HUDEP-2 (cell line): ENCODE data around the gene LSM14B.

Experiments
- DNase-seq, 76 experiments: peaks; one replicate each; lab custom pipeline; 2025; ENCODE audit not compliant: unreplicated experiment in 76 of 76; lab: John Stamatoyannopoulos, UW

The LSM14B gene

DNA sequence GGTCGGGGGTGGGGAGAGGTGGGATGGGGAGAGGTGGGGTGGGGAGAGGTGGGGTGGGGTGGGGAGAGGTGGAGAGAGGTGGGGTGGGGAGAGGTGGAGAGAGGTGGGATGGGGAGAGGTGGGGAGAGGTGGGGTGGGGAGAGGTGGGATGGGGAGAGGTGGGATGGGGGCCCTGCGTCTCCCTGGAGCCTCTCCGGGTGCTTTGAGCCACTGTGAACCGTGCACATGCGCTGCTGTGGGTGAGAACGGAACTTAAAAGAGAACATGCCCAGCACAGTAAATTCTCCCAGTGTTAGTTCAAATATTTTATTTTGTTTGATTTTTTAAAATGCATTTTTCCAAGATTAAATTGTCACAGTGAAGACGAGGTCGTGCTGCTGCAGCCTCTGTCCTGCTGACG is 38.0 kb downstream of the LSM14B start:
- no peak for DNase-seq

DNA sequence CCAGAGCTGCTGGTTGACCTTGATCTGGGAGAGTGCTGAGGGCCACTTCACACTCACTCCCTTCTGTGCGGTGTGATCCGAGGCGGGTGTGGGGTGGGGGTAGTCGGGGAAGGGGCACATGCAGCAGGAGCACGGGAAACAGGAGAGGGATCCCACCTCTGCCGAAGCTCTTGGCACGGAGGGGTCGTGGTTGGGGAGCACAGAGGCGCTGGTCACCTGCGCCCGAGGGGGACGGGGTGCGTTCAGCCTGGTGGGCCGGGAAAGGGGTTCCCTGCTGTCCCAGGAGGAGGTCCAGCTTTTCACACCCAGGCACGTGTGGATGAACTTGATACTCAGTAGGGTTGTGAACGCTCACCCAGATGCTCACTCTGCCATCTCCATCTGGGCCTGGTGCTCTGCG is 38.6 kb downstream of the LSM14B start:
- DNase-seq, result no peak

DNA sequence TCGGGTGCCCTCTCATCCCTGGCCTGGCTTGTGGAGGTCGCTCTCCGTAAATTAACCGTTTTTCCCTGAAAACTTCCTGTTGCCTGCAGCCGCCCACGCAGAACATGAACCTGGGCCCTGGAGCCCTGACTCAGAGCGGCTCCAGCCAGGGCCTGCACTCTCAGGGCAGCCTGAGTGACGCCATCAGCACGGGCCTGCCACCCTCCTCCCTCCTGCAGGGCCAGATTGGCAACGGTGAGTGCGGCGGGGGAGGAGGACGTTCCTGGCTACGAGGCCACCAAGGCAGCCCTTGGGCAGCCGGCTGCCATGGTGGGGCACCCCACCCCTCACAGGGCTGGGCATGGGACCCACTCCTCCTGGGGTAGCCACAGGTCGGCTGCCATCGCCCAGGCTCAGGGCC is 39.1 kb downstream of the LSM14B start:
- no peak for DNase-seq

DNA sequence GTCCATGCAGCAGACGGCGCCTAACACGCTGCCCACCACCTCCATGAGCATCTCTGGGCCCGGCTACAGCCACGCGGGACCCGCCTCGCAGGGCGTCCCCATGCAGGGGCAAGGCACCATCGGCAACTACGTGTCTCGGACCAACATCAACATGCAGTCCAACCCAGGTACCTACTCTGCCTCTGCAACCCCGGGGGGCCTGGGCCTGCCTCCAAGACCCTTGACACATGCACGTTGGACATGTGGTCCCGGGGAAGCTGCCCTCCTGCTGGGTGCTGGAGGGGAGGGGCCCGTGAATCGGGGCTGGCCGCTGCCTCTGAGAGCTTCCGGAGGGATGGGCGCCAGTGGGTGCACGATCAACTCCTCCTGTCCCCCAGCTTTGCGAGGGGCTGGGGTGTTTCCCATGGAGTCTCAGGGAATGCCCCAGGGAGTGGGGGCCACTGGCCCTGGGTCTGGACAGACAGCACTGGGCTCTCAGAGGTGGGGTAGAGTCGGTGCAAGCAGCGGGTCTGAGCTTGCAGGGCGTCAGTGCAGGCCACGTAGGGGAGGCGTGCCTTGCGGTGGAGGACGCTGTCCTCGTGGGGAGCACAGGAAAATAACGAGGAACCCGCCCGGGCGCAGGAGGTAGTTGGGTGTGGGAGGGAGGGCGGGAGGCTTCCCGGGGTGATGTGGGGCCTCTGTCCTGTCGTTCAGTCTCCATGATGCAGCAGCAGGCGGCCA is 40.6 kb downstream of the LSM14B start:
- DNase-seq, result no peak

DNA sequence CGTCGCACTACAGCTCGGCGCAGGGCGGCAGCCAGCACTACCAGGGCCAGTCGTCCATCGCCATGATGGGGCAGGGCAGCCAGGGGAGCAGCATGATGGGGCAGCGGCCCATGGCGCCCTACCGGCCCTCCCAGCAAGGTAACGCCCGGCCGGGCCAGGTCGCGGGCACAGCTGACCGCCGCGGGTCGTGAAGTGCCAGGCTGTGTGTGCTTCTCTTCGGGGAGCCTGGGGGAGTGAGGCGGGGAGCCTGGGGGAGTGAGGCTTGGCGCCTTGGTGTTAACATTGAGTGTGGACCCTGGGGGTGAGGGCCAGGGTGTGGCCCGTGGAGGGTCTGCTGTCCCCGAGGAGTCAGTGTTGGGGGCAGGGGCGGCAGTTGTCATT is 41.2 kb downstream of the LSM14B start:
- DNase-seq, result no peak

DNA sequence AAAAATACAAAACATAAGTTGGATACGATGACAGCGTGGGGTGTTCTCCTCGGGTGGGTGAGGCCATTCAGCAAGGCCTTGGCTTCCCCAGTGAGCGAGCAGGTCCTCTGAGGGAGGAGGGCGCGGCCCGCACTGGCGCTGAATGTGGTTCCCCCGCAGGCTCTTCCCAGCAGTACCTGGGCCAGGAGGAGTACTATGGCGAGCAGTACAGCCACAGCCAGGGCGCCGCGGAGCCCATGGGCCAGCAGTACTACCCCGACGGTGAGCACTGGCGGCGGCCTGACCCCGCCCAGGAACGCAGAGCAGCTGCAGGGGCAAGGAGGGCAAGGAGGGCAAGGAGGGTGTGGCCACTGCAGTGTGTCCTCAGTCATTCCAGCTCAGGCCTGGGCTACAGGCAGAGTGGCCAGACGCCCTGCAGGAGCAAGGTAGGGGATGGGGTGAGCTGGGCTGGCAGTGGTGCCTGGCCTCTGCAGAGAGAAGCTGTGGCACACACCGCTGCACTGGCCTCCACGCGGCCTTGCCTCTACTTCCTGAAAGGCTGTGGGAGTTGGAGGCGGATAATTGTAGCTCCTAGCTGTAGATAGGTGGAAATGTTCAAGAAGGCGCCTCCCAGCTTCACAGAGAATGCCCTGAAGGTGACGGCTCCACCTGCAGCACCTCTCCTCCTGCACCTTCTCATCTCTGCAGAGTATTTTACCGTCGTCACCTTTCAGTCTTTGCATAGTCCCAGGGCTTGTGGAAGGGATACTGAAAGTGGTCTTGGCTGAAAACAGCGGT is 41.9 kb downstream of the LSM14B start:
- no peak for DNase-seq

DNA sequence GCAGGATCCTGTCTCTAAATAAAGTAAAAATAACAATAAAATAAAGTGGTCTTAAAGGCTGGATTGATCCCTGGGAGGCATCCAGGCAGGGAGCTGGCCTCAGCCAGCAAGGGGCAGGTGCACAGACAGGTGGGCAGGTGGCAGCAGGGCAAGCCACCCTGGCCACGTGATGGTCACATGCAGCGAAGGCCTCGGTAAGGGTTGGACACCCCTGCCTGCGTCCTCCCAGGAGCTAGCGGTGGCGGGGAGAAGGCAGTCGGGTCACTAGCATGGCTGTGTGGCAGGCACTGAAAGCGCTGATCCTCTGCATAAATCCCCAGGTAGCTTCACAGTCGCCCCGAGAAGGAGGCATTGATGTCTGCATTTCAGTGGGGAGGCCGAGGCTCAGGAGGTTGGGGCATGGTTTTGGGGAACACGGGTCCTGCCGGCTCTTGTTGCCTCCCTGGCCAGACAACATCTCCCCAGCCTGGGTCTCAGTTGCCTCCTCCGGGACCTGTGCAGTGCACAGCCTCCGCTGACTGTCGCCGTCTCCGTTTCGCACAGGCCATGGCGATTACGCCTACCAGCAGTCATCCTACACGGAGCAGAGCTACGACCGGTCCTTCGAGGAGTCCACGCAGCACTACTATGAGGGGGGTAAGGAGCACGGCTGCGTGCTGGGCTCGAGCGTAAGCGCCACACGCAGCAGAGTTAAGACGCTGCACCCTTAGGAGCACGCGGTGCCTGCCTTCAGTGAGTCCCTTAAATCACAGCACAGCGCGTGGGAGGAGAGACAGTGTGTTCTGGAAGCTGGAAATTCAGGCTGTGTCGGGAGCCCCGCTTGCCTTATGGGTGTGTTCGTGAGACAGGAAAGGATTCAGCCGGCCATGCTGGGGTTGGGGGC is 42.8 kb downstream of the LSM14B start:
- DNase-seq, result no peak

DNA sequence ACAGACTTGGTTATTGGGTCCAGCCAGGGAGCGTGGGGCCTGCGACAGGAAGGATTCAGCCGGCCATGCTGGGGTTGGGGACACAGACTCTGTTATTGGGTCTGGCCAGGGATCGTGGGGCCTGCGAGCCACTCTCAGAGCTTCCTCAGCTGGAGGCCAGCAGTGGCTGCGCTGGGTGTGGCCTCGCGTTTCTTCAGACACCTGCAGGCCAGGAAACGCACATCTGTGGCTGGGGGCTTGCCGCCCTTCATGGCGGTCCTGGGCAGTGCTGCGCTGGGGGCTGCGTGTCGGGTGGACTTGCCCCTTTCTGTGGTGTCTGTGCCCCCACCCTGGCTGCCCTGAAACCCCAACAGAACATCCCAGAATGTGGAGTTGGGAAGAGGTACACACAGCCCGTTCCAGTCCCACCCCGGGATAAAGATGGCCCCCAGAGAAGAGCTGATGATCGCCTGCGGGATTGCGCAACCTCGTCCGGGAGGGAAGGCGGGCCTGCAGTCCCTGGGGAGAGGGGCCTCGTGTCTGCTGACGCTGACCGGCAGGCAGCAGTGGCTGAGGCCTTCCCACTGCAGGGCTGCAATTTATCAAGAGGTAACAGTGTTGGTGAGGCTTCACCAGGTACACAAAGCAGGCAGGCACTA is 43.6 kb downstream of the LSM14B start:
- DNase-seq, result no peak

DNA sequence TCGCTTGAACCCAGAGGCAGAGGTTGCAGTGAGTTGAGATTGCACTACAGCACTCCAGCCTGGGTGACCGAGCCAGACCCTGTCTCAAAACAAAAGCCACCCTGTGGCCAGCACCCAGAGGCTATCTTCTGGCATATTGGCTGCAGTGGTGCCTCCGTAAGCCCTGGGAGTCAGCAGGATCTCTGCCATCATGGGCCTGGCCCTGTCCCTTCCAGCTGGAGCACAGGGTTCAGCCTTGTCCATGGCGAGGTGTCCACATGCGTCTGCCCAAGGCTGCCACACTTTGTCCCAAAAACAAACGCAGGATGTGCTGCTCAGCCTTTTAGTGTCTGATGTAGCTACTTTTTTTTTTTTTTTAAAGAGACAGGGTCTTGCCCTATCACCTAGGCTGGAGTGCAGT is 45.2 kb downstream of the LSM14B start:
- DNase-seq, result no peak

DNA sequence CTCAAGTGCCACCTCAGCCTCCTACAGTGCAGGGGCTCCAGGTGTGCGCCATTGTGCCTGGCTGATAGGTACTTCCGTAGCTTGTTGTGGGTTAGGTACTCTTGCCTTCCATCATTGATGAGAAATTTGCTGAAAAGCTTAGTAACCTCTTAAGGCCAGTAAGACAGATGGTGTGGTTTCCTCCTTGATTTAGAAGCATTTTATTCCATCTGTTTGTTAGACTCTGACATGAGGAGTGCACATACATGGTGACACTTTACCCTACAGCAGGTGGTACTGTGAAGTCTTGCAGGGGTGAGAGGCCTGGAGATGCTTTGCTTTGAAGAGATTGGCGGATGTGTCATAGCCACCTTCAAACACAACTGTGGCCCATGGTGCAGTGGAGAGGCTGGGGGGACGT is 45.8 kb downstream of the LSM14B start:
- no peak for DNase-seq

DNA sequence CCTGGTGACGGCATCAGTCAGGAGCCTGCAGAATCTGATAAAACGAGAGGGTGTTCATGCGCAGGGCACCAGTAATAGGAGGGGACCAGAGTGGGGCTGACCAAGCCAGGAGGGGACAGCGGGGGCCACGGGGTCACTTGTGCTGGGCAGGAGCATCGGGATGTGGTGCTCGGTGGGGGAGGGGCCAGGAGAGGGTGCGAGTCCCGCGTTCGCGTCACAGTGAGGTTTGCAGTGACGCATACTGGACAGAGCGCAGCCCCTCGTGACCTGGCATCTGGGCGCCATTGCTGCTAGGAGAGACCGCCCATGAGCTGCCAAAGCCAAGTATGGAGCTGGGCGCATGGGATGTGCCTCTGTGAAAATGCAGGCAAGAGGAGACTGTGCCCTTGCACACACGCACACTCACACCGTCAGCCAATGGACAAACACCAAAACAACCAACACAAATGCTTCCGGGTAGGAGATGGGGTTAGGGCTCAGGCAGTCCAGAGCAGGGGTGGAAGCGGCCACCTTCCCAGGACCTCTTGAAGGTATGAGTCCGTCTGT is 46.7 kb downstream of the LSM14B start:
- no peak for DNase-seq

DNA sequence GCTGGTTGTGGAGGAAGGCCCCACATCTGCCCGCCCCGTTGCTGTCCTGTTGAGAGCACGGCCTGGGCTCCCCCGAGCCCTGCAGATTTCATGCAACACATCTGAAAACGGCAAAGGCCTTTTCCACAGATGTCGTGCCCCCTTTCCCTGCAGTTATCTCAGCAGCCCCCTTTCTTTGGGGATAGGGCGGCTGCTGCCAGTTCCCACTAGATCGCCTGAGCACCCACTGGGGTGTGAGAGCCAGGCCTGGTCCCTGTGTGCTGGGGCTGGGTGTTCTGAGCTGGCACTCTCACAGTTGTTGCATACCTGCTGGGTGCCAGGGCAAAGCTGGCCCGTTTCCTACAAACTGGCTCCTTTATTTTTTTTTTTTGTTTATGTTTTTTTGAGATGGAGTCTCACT is 48.3 kb downstream of the LSM14B start:
- DNase-seq, result no peak

DNA sequence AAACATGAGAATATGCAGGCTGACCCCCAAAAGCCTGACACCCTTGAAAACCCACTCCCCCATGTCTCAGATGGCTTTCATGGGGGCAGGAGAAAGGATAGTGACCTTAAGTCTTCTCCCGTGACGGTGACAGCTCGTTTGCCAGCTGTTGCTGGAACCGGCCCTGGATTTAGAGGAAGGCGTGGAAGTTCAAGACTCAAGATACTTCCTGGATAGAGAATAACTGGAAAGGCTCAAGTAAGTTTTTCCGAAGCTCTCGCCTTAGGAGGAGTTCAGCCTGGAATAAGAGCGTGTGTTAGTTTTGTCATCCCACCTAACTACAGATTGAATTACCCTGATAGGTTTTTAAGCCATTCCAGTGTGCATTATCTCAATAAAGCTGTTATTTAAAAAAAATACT is 49.0 kb downstream of the LSM14B start:
- DNase-seq, result no peak

DNA sequence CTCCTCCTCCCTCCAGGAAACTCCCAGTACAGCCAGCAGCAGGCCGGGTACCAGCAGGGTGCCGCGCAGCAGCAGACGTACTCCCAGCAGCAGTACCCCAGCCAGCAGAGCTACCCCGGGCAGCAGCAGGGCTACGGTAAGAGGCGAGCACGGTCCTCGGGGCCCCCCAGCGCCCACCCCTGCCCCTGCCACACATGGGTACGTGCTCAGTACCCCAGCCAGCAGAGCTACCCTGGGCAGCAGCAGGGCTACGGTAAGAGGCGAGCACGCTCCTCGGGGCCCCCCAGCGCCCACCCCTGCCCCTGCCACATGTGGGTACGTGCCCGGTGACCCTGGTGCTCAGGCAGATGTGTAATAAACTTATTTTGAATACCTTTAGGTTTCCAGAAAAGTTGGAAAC is 50.4 kb downstream of the LSM14B start:
- DNase-seq, result no peak

DNA sequence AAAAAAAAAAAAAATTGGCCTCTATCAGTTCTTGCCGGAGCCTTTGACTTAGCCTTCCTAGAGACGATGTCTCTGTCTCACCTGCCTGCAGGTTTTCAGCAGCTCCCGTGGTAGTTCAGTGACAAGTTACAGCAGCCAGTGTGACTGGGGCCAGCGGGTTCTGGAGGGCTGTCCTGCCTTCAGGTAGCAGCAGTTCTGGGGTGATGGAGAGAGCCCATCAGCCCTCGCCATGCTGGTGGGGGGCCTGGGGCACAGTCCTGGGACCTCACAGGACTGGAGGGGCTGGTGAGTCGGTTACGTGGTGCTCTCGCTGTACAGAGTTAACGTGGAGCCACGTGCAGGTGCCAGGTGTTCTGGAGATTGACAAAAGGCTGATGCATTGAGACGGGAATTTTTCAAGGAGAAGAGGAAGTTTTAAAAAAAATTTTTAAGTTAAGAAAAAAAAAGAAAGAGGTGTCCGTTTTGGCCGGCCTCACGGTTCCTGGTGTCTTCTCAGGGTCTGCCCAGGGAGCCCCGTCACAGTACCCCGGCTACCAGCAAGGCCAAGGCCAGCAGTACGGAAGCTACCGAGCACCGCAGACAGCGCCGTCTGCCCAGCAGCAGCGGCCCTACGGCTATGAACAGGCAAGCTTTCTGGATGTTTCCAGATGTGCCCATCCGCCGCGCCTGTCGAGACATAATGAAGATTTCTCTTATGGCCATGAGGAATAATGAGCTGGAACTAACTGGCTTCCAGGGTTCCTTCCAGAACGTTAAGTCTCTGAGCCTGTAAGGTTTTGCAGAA is 51.9 kb downstream of the LSM14B start:
- no peak for DNase-seq

DNA sequence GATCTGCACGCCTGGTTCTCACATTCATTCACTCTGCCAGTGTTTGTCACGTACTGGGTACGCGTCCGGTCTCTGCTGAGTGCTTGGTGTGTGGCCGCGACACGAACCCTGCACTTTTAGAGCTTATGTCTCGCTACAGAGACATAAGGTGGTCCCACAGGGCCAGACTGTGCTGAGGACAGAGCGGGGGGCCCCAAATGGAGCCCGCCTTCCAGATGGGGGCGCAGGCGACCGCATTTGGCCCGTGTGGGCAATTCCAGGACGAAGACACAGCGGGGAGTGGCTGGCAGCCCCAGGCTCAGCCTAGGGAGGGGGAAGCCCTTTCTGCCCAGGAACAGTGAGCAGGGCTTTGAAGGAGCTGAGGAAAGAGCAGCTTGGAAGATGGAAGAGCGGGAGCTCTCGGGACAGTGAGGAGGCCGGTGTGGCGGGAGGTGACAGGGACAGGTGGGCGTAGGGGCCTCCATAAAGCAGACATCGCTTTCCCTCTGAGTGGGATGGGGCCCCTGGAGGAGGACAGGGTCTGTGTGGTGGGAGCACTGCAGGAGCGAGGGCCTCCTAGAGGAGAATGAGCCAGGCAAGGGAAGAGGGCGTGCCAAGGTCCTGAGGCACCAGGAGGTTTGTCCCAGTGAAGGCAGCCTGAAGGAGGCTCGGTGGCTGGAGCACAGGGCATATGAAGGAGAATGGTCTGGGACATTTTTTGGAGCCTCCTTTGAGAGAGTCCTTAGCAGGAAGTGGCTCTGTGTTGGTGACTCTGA is 52.8 kb downstream of the LSM14B start:
- no peak for DNase-seq

DNA sequence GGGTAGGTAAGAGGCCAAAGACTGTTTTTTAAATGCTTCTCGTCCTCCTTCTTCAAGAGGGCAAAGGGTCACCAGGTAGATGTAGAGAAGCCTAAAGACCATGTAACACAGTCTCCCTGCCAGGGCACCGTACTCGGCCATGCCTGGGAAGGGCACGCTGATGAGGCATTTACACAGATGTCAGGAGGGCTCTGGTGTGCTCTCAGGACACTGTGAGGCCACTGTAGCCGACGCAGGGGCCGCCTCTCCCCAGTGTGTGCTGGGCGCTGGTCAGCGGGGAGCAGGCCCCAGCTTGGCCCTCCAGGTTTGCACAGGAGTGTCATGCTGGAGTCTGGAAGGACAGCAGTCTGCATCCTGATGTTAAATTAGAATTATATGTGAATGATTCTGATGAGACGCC is 53.4 kb downstream of the LSM14B start:
- DNase-seq, result no peak

DNA sequence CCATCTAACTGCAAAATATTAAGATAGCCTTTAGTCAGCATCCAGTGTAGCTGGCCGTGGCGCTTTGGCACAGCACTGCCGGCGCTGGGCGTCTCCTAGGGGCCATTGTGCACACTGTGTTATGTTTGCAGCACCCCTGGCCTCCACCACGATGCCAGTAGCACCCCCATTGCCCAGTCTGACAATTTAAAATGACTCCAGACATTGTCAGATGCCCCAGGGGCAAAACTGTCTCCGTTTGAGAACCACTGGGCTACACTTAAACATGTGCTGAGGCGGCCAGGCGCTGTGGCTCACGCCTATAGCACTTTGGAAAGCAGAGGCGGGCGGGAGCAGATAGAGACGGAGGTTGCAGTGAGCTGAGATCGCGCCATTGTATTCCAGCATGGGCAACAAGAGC is 54.6 kb downstream of the LSM14B start:
- no peak for DNase-seq

DNA sequence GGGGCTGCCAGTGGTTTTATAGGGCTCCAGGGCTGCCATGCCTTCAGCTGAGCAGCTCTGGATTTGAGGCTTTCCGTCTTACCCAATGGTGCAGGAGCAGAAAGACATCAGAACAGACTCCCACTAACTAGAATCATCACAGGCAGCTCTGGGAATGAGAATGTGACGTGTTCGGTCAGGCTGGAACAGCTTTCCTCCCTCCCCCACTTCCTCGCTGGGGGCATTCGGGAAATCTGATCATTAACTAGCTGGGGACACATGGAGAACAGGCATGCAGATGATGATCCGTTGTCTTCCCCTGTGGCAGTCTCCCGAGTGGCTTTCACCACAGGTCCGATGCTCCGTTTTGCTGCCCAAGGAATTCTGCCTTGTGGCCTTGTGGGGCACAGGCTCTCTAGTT is 55.0 kb downstream of the LSM14B start:
- no peak for DNase-seq
